HepG2 (cell line): Measurements from ENCODE around the gene CCDC148. TPM values are rescaled to one million over a fixed set of nuclear protein-coding genes. Genes with fewer than 3 reads are reported as not detected.

Experiments
- BORCS8-MEF2B ChIP-seq: sonication (generic); formaldehyde crosslinking; IDR thresholded peaks from 2 replicates; pipeline ENCODE4 v1.8.0; 2022; ENCODE audit warnings: mild to moderate bottlenecking, missing genetic modification reagents
- CC2D1A ChIP-seq: sonication (generic); formaldehyde crosslinking; IDR thresholded peaks from 2 replicates; pipeline ENCODE4 v1.8.1; 2023; ENCODE audit warnings: mild to moderate bottlenecking, missing genetic modification reagents
- CEBPZ ChIP-seq: IDR thresholded peaks from 2 replicates; pipeline ENCODE4 v1.6.1; 2012; ENCODE audit warnings: low read length, improper control_type of control experiment
- HNF4G ChIP-seq, 2 experiments: sonication (generic) in 1 of 2; formaldehyde crosslinking in 1 of 2; IDR thresholded peaks; 2 replicates each; pipeline versions ENCODE4 v1.4.0 to v1.6.1; 2011 to 2020; ENCODE audit warnings: borderline replicate concordance in 2 of 2, low read depth in 2 of 2, mild to moderate bottlenecking in 2 of 2, low read length in 1 of 2, missing genetic modification reagents in 1 of 2, moderate library complexity in 1 of 2
- MED1 ChIP-seq: sonication (generic); formaldehyde crosslinking; IDR thresholded peaks from 2 replicates; pipeline ENCODE4 v1.4.0; 2020; ENCODE audit warnings: missing genetic modification reagents
- MTF1 ChIP-seq: sonication (generic); formaldehyde crosslinking; IDR thresholded peaks from 2 replicates; pipeline ENCODE4 v1.5.0; 2020; ENCODE audit warnings: missing genetic modification reagents
- MXI1 ChIP-seq: IDR thresholded peaks from 3 replicates; pipeline ENCODE4 v1.6.1; 2012; ENCODE audit warnings: low read depth, low read length, inconsistent platforms, borderline replicate concordance
- NAIF1 ChIP-seq: sonication (generic); formaldehyde crosslinking; IDR thresholded peaks from 2 replicates; pipeline ENCODE4 v1.5.0; 2020; ENCODE audit warnings: mild to moderate bottlenecking, missing genetic modification reagents, borderline replicate concordance
- NCOR1 ChIP-seq: fragments of 200-600 bp; sonication (generic); IDR thresholded peaks from 2 replicates; pipeline ENCODE4 v1.7.0; 2017; ENCODE audit warnings: antibody characterized with exemption, low read length, borderline replicate concordance
- POLR2A ChIP-seq, 2 experiments: IDR thresholded peaks; 2 replicates each; pipeline ENCODE4 v1.6.1; 2011; ENCODE audit warnings: low read depth in 2 of 2, low read length in 2 of 2, mild to moderate bottlenecking in 1 of 2, moderate library complexity in 1 of 2; ENCODE audit not compliant: insufficient read depth in 1 of 2
- SAP130 ChIP-seq: IDR thresholded peaks from 2 replicates; pipeline ENCODE4 v1.6.1; 2016; ENCODE audit warnings: low read depth
- SOX13 ChIP-seq, 3 experiments: fragments of 450-650 bp in 1 of 3; sonication (generic) in 1 of 3; formaldehyde crosslinking in 1 of 3; IDR thresholded peaks in 2 of 3; conservative IDR thresholded peaks in 1 of 3; 2 replicates each; pipeline versions ENCODE4 v1.5.0 to v1.6.1; 2016 to 2020; ENCODE audit warnings: antibody characterized with exemption in 1 of 3, mild to moderate bottlenecking in 1 of 3, missing compliant biosample characterization in 1 of 3, missing genetic modification reagents in 1 of 3, moderate library complexity in 1 of 3
- TARDBP ChIP-seq: sonication (generic); formaldehyde crosslinking; IDR thresholded peaks from 2 replicates; pipeline ENCODE4 v1.8.0; 2022; ENCODE audit warnings: mild to moderate bottlenecking, missing genetic modification reagents
- UBTF ChIP-seq: sonication (generic); formaldehyde crosslinking; IDR thresholded peaks from 2 replicates; pipeline ENCODE4 v1.4.0; 2020; ENCODE audit warnings: mild to moderate bottlenecking, missing genetic modification reagents
- ZFP37 ChIP-seq: sonication (generic); formaldehyde crosslinking; IDR thresholded peaks from 2 replicates; pipeline ENCODE4 v1.4.0; 2020; ENCODE audit warnings: missing genetic modification reagents, borderline replicate concordance
- ZFY ChIP-seq: sonication (generic); formaldehyde crosslinking; IDR thresholded peaks from 2 replicates; pipeline ENCODE4 v1.4.0; 2020; ENCODE audit warnings: missing genetic modification reagents
- ZNF564 ChIP-seq: sonication (generic); formaldehyde crosslinking; IDR thresholded peaks from 2 replicates; pipeline ENCODE4 v1.8.1; 2023; ENCODE audit warnings: mild to moderate bottlenecking, missing genetic modification reagents
- ZNF644 ChIP-seq: IDR thresholded peaks from 2 replicates; pipeline ENCODE4 v1.6.1; 2016; ENCODE audit warnings: low read depth
- polyA plus RNA-seq, 8 experiments: library from polyadenylated mRNA; depleted of rRNA in 3 of 8; stranded (reverse) in 7 of 8; unstranded in 1 of 8; fragments of >200 nt; fragmentation: Illumina TruSeq in 4 of 8; extraction: Trizol in 4 of 8; gene quantifications; 2 replicates each; pipeline versions ENCODE4 v1.2.1 to v1.2.3, GENCODE V29; 2011 to 2016; ENCODE audit warnings: low read depth in 4 of 8, missing spikeins in 1 of 8, mixed read lengths in 1 of 8; ENCODE audit not compliant: insufficient read depth in 1 of 8
- total RNA-seq, 5 experiments: library from RNA; depleted of rRNA; stranded (reverse); fragments of >200 nt; fragmentation: Illumina TruSeq; extraction: Trizol; gene quantifications; 2 replicates each; pipeline ENCODE4 v1.2.3, GENCODE V29; 2016; ENCODE audit warnings: low read depth in 1 of 5
- TF ChIP-seq, protein P1 (sequence below): sonication (generic); formaldehyde crosslinking; IDR thresholded peaks from 2 replicates; pipeline ENCODE4 v1.5.0; 2020; ENCODE audit warnings: mild to moderate bottlenecking, missing genetic modification reagents, moderate library complexity
- TF ChIP-seq, protein P2 (sequence below): sonication (generic); formaldehyde crosslinking; IDR thresholded peaks from 2 replicates; pipeline ENCODE4 v1.8.0; 2022; ENCODE audit warnings: missing genetic modification reagents, mild to moderate bottlenecking, inconsistent platforms, borderline replicate concordance

CCDC148 gene
- total and polyA plus RNA-seq, 2 of the 13 experiments (the other 11 are each of a cell fraction or from before 2014, with no cell fraction given): 0.30 to 0.49 TPM

GRCh38 chr2:158184556-158185343 is 271.8 kb downstream of the CCDC148 start (continued):
- TF ChIP-seq UBTF (CRISPR knock-in tag) (no peak), MED1 (CRISPR knock-in tag) (peak; percentile 93), CC2D1A (no peak), POLR2A (IDR thresholded peaks at IDR 0.05; ENCODE audit: insufficient read depth in 1 of 2, low read depth in 2 of 2, low read length in 2 of 2) (no peak), TARDBP (CRISPR knock-in tag) (peak; percentile 81; the same call in 1 of the 2 replicates), ZNF644 (CRISPR knock-in tag) (peak; percentile 95), HNF4G (IDR thresholded peaks at IDR 0.05; ENCODE audit: borderline replicate concordance, low read depth, low read length) (peak; percentile 79; the same call in 1 of the 2 replicates), HNF4G (CRISPR knock-in tag; IDR thresholded peaks at IDR 0.05; ENCODE audit: borderline replicate concordance, low read depth) (peak; percentile 36; the same call in 1 of the 2 replicates), MTF1 (no peak), NAIF1 (CRISPR knock-in tag) (no peak), CEBPZ (no peak), ZFP37 (CRISPR knock-in tag) (no peak), SAP130 (CRISPR knock-in tag) (peak; percentile 81), SOX13 (IDR thresholded peaks at IDR 0.05) (peak; percentile 68), SOX13 (CRISPR knock-in tag; conservative IDR thresholded peaks at IDR 0.05 in 1 of 2, IDR thresholded peaks at IDR 0.05 in 1 of 2) (peak in 1 of 2 experiments; percentile 97; a peak in 2 of 4 replicates), ZFY (CRISPR knock-in tag) (0 out of 2 replicates have a peak, but pooled peaks have one; percentile 33), MXI1 (peak; percentile 23; the same call in 1 of the 3 replicates), ZNF564 (CRISPR knock-in tag) (no peak), BORCS8-MEF2B (CRISPR knock-in tag) (no peak), NCOR1 (0 out of 2 replicates have a peak, but pooled peaks have one; percentile 32)
- TF ChIP-seq, protein P1, sequence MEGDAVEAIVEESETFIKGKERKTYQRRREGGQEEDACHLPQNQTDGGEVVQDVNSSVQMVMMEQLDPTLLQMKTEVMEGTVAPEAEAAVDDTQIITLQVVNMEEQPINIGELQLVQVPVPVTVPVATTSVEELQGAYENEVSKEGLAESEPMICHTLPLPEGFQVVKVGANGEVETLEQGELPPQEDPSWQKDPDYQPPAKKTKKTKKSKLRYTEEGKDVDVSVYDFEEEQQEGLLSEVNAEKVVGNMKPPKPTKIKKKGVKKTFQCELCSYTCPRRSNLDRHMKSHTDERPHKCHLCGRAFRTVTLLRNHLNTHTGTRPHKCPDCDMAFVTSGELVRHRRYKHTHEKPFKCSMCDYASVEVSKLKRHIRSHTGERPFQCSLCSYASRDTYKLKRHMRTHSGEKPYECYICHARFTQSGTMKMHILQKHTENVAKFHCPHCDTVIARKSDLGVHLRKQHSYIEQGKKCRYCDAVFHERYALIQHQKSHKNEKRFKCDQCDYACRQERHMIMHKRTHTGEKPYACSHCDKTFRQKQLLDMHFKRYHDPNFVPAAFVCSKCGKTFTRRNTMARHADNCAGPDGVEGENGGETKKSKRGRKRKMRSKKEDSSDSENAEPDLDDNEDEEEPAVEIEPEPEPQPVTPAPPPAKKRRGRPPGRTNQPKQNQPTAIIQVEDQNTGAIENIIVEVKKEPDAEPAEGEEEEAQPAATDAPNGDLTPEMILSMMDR (CRISPR knock-in tag): no peak
- TF ChIP-seq, protein P2, sequence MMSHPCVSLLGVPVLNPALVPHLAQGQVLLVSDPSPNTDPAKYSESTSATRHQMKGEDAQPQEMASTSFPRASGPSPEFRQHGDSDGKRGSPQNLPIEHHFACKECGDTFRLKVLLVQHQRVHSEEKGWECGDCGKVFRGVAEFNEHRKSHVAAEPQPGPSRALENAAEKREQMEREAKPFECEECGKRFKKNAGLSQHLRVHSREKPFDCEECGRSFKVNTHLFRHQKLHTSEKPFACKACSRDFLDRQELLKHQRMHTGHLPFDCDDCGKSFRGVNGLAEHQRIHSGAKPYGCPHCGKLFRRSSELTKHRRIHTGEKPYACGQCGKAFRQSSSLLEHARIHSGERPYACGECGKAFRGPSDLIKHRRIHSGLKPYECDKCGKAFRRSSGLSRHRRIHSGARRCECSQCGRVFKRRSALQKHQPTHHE (CRISPR knock-in tag): no peak
